Stimulated activated CD8-positive, alpha-beta memory T cell treated with anti-CD3 and anti-CD28 coated beads, Interleukin-7, amount 100 ng/mL, for 24 hours (primary cell): ENCODE measurements around the gene GPBP1.

ENCODE experiments used
- DNase-seq: peaks from one replicate; pipeline ENCODE4 v3.0.0-alpha.2; 2020; ENCODE audit warnings: low read depth

The GPBP1 gene

DNA sequence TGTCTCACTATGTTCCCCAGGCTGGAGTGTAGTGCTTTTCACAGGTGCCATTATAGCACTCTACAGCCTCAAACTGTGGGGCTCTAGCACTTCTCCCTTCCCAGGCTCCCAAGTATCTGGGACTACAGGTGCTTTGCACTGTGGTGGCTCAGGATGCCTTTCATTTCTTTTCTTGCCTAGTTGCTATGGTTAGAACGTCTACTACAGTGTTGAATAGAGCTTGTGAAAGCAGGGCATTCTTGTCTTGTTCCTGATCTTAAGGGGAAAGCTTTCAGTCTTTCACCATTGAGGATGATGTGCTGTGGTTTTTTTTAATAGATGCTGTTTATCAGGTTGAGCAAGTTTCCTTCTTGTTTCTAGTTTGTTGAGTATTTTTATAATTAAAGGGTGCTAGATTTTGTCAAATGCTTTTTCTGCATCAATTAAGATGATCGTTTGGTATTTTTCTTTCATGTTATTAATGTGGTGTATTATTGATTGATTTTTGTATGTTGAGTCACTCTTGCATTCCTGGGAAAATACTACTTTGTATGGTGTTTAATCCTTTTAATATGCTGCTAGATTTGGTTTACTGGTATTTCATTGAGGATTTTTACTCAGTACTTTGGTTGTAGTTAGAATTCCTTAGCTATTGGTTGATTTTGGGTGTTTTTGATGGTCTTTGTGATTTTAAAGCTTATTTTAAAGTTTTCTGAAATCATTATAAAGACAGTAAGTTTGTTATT lies 35.6 kb downstream of the GPBP1 start:
- DNase-seq = no peak

- no peak for DNase-seq
Measured at GRCh38 chr5:57210633-57211032, 36.8 kb downstream of the GPBP1 start.

GRCh38 chr5:57211039-57211438 lies 37.2 kb downstream of the GPBP1 start:
- no peak for DNase-seq

DNA sequence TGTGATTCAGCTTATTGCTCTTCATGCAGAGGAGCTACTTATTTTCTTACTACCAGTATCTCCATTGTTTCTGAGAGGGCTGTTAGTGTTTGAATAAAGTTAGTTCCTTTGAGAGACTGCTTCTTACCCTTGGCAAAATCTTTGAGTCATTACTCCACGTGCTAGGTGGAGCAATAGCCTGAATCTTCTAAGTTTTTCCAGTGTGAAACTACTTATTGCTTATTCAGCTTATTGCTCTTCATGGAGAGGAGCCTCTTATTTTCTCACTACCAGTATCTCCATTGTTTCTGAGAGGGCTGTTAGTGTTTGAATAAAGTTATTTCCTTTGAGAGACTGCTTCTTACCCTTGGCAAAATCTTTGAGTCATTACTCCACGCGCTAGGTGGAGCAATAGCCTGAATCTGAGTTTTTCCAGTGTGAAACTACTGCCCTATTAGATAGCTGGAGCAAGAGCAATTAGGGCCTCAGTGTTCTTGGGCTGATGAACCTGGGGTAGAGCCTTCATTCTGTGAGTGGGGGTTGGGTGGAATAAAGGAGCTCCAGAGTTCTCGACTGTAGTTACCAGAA lies 41.9 kb downstream of the GPBP1 start:
- no peak for DNase-seq

DNA sequence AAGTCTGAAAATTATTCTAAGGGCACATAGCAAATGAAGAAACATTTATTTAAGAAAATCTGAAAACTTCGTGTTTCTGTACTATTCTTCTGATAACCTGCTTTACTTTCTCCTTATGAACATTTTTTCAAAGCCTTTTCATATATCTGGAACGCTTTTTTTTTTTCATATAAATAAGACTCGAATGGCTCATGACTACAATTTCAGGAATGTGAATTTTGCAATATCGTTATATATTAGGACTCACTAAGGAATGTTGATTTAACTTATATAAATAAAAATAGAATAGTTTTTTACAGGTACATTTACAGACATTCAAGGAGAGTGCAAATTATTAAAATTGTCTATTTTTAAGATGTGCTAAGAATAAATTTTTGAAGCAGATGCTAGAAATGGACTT lies 42.9 kb downstream of the GPBP1 start:
- DNase-seq = no peak

DNA sequence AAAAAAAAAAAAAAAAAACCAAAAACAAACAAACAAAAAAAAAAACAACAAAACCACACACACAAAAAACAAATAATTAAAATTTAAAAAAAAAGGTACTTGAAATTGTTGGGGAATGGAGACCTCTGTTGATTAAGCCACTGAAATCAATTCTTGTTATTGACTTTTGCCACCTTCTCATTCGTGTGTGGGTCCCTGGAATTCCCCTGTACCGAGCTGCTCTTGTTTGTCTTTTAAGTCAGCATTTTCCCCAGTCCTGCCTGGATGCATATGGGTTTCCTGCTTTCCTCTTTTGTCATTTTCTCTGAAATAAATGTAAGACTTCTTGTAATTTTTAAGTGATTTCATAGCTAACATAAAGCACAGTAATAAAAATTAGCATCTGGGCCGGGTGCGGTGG lies 45.5 kb downstream of the GPBP1 start:
- no peak for DNase-seq

DNA sequence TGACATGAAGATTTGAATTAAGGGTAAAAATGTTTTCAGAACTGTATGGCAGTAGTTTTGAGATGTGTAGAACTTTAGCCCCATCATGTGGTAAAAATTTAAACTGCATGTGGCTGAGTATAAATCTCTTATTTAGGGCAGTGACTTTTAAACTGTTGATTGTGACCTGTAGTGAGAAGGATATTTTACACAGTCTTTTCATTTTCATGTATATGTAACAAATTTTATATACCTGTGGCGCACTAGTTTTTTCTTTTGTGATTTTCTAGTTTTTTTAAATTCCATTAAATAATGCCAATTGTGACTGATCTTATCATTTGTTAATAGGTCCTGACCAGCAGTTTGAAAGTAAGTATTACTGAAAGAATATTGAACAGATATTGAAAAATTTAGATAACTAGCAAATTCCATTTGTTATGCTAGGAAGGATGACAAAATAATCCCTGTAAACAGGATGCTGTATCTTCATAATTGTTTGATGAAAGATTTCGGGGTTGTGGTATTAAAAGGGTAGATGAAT lies 47.2 kb downstream of the GPBP1 start:
- no peak for DNase-seq

DNA sequence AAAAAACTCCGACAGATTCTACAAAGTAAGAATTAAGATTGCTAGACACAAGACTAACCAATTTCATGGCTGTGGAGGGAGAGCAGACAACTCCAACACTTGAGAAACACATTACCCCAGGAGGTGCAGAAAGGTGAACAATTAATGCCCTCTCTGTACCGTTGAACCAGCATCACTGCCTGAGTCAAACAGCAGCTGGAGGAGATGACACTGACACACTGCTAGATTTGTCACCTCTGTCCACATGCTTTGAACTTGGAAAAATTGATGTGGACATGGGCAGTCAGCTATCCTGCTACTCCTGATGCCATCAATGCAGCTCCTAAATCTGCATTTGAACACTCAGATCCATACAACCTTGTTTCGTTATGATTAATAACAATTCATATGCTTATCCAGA lies 51.7 kb downstream of the GPBP1 start:
- no peak for DNase-seq

GRCh38 chr5:57229313-57229712 lies 55.5 kb downstream of the GPBP1 start:
- no peak for DNase-seq

GRCh38 chr5:57231607-57232006 lies 57.7 kb downstream of the GPBP1 start:
- no peak for DNase-seq

- DNase-seq = no peak
Measured at GRCh38 chr5:57232293-57233033, 58.6 kb downstream of the GPBP1 start.

DNA sequence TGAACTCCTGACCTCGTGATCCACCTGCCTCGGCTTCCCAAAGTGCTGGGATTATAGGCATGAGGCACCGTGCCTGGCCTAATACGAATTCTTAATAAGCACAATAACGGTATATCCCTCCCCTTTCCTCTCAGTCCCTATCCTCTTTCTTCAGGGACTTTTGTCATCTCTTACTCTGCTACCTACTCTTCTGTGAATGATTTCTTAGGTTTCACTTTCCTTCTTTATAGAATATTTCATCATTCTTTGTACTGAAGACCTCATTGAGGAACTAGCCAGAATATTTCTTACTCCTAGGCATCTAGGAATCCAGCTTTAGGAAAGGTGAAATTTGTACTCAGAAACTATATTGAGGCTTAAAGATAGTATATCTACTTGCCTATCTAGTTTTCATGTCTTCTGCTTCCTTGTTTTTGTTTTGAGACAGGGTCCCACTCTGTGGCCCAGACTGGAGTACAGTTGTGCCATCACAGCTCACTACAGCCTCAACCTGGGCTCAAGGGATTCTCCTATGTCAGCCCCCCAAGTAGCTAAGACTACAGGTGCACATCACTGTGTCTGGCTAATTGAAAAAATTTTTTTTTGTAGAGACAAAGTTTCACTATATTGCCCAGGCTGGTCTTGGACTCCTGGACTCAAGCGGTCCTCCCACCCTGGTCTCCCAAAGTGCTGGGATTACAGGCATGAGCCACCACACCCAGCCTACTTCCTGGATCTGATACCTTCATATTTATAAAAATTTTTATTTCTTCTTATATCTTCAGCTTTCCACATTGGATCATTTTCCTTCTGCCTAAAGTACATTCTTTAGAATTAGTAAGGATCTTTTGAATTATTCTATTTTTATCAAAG lies 69.7 kb downstream of the GPBP1 start:
- DNase-seq = no peak

DNA sequence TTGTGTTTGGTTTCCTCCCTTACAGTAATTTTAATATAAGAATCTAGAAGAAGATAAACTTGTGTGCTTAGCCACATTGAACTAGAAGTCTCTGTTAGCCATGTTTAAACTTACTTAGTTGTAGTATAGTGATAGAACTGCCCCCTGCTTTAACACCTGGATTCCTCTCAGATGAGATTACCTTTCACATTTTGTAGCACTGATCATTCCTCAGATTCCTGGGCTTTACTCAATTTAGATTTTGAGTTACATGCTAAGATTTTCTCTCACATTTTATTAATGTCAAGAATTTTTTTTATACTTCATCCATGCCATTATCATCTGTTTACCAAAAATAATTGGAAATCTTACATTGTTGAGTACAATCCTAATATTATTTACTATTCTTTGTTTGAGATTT lies 70.5 kb downstream of the GPBP1 start:
- no peak for DNase-seq

DNA sequence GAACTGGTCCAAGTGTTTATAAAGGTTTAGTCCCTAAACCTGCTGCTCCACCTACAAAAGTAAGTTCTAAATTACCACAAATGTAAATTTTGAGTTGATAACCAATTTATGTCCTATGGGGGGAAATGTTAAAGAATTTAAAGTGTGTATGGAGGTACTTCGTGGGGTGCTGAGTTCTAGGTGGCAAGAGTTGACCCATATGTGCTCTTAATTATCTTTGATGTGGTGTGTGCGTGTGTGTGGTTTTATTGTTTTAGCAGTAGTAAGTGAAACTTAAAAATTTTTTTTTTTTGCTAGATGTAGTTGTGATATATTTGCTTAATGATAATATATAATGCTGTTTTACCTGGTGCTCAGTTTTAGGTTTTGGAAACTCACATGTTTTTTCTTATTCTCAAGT lies 72.6 kb downstream of the GPBP1 start:
- DNase-seq = no peak

- DNase-seq = no peak
Measured at GRCh38 chr5:57247765-57248164, 73.9 kb downstream of the GPBP1 start.

- DNase-seq = no peak
Measured at GRCh38 chr5:57249265-57249874, 75.5 kb downstream of the GPBP1 start.

GRCh38 chr5:57258052-57258451 lies 84.2 kb downstream of the GPBP1 start:
- no peak for DNase-seq

DNA sequence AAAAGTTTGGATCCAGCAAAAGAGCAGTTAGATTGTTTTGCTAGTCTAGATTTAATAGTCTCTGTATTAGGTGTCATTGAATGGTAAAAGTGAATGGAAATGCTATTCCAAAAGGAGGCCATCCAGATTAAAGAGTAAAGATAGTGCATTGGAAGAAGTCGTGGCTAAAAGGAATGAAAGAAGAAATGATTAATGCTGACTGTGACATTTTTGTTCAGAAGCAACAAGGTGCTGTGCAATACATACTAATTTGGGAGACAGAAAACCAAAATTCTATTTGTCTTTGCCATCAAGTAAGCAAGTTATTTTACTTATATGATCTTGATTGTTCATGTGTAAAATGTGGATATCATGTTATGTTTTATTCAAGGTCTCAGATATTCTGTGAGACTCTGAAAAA lies 85.1 kb downstream of the GPBP1 start:
- no peak for DNase-seq

DNA sequence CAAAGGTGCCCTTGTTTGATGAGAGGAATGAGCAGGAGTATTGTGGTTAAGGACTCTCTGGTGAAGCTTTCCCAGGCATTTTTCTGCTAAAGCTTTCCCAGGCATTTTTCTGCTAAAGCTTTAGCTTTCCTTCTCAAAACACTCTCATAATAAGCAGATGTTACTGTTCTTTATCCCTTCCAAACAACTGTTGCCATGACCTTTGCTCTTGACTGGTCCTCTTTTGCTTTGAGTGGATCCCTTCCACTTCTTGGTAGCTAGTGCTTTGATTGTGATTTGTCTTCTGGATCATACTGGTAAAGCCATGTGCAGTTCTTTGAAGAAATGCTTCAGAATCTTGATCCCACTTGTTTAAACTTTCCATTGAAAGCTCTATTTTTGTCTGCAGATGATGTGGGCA lies 85.8 kb downstream of the GPBP1 start:
- no peak for DNase-seq

DNA sequence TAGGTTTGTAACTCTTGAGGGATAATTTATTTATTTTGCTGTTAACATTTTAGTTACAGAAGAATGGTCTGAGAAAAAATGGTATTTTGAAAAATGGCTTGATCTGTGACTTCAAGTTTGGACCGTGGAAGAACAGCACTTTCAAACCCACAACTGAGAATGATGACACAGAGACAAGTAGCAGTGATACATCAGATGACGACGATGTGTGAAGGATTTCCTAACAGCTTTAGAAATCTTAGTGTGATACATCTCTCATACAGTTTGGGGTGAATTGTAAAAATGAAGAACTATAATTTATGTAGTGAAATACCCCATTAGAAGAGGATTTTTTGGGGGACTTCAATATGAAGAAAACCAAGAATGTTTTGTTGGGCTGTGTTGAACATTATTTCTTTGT lies 88.7 kb downstream of the GPBP1 start:
- no peak for DNase-seq

DNA sequence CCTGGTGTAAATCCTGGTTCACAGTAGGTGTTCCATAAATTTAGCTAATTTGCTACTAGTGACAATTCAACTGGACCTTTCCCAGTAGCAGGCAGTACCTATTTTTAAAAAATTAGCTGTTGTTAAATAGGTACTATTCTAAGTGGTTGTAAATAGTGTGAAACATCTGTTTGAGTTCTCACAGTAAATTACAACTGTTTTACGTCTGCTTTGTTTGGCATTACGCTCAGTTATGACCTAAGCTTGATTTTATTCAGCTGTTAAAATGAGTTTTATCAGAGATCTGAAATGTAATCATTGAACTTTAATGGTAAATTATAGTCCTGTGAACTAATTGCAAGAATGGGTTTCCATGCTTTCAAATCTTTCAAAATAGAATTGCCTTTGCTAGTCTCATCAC lies 93.9 kb downstream of the GPBP1 start:
- no peak for DNase-seq

GRCh38 chr5:57276353-57276752 lies 102.5 kb downstream of the GPBP1 start:
- no peak for DNase-seq
